ENCODE measurements around the gene RPS6KA5.

DNA sequence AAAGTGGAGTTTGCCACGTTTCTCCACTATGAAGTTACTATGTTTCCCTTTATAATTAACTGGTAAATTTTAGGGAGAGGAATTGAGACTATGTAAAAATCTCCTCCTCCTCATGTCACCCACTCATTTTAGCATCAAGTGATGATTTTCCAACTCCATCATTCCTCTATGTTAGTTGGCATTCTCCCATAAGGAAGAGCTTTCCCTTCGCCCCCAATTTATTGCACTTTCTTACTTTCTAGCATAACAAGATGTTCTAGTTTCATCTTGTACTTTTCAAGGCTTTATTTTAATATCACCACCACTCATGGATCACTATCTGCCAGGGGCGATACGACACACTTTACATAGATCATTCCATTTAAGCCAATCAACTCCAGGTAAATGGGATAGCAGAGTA, 97.1 kb downstream of the RPS6KA5 start:
- TF ChIP-seq, protein P1, sequence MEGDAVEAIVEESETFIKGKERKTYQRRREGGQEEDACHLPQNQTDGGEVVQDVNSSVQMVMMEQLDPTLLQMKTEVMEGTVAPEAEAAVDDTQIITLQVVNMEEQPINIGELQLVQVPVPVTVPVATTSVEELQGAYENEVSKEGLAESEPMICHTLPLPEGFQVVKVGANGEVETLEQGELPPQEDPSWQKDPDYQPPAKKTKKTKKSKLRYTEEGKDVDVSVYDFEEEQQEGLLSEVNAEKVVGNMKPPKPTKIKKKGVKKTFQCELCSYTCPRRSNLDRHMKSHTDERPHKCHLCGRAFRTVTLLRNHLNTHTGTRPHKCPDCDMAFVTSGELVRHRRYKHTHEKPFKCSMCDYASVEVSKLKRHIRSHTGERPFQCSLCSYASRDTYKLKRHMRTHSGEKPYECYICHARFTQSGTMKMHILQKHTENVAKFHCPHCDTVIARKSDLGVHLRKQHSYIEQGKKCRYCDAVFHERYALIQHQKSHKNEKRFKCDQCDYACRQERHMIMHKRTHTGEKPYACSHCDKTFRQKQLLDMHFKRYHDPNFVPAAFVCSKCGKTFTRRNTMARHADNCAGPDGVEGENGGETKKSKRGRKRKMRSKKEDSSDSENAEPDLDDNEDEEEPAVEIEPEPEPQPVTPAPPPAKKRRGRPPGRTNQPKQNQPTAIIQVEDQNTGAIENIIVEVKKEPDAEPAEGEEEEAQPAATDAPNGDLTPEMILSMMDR (IDR thresholded peaks at IDR 0.05 in 8 of 11, conservative IDR thresholded peaks at IDR 0.05 in 3 of 11): no peak
- no peak for TF ChIP-seq POLR2A (IDR thresholded peaks at IDR 0.05)
- no peak for TF ChIP-seq POLR2AphosphoS5 (IDR thresholded peaks at IDR 0.05)
